GM19193 (cell line): Measurements from ENCODE around the gene GLIS2.

Source experiments
- POLR2A ChIP-seq: IDR thresholded peaks from 4 replicates; pipeline ENCODE4 v1.6.1; 2011; ENCODE audit not compliant: insufficient read depth, insufficient read length; ENCODE audit errors: extremely low read depth

The GLIS2 gene

GRCh38 chr16:4345836-4346781, 30.2 kb downstream of the GLIS2 start:
- TF ChIP-seq POLR2A, result no peak

GRCh38 chr16:4347010-4347409, 31.1 kb downstream of the GLIS2 start:
- TF ChIP-seq POLR2A, result no peak

- no peak for TF ChIP-seq POLR2A
Measured at GRCh38 chr16:4347765-4348509, 32.1 kb downstream of the GLIS2 start.

- no peak for TF ChIP-seq POLR2A
Measured at GRCh38 chr16:4349332-4349731, 33.5 kb downstream of the GLIS2 start.

- no peak for TF ChIP-seq POLR2A
Measured at GRCh38 chr16:4350365-4350786, 34.5 kb downstream of the GLIS2 start.

- peak; percentile 86 for TF ChIP-seq POLR2A
Measured at GRCh38 chr16:4350787-4351659, 35.2 kb downstream of the GLIS2 start, which contains the start of gene PAM16. PAM16 (minus strand) TSS chr16:4351321; CDS start chr16:4351234, 87 bp downstream.

GRCh38 chr16:4351880-4352279, 36.0 kb downstream of the GLIS2 start:
- TF ChIP-seq POLR2A, result no peak

GRCh38 chr16:4352843-4353242, 37.0 kb downstream of the GLIS2 start:
- no peak for TF ChIP-seq POLR2A

- TF ChIP-seq POLR2A, result no peak
Measured at GRCh38 chr16:4353675-4354074, 37.8 kb downstream of the GLIS2 start.

GRCh38 chr16:4354512-4355409, 38.9 kb downstream of the GLIS2 start:
- TF ChIP-seq POLR2A, result no peak

GRCh38 chr16:4356820-4357219, 41.0 kb downstream of the GLIS2 start:
- TF ChIP-seq POLR2A, result no peak

- TF ChIP-seq POLR2A, result no peak
Measured at GRCh38 chr16:4358236-4358635, 42.4 kb downstream of the GLIS2 start.

- no peak for TF ChIP-seq POLR2A
Measured at GRCh38 chr16:4358831-4359561, 43.1 kb downstream of the GLIS2 start.

GRCh38 chr16:4359914-4360313, 44.0 kb downstream of the GLIS2 start:
- TF ChIP-seq POLR2A, result no peak

- no peak for TF ChIP-seq POLR2A
Measured at GRCh38 chr16:4360538-4361021, 44.7 kb downstream of the GLIS2 start.
